Ishikawa (cell line): ENCODE measurements around the gene ABCD1.

Experiments used
- CEBPB ChIP-seq: IDR thresholded peaks from 2 replicates; pipeline ENCODE4 v1.6.1; 2012
- CREB1 ChIP-seq: IDR thresholded peaks from 2 replicates; pipeline ENCODE4 v1.6.1; 2012; ENCODE audit warnings: low read depth
- EGR1 ChIP-seq: IDR thresholded peaks from 2 replicates; pipeline ENCODE4 v1.6.1; 2012
- EP300 ChIP-seq: IDR thresholded peaks from 2 replicates; pipeline ENCODE4 v1.6.1; 2012; ENCODE audit warnings: borderline replicate concordance
- FOXM1 ChIP-seq: IDR thresholded peaks from 2 replicates; pipeline ENCODE4 v1.6.1; 2012; ENCODE audit warnings: low read depth, borderline replicate concordance
- NFIC ChIP-seq: IDR thresholded peaks from 2 replicates; pipeline ENCODE4 v1.6.1; 2012
- RAD21 ChIP-seq: IDR thresholded peaks from 2 replicates; pipeline ENCODE4 v1.6.1; 2012; ENCODE audit warnings: low read depth
- REST ChIP-seq: IDR thresholded peaks from 2 replicates; pipeline ENCODE4 v1.6.1; 2012; ENCODE audit warnings: low read depth, mild to moderate bottlenecking
- TAF1 ChIP-seq: IDR thresholded peaks from 2 replicates; pipeline ENCODE4 v1.6.1; 2012; ENCODE audit warnings: low read depth, mild to moderate bottlenecking
- TCF12 ChIP-seq: IDR thresholded peaks from 2 replicates; pipeline ENCODE4 v1.6.1; 2012; ENCODE audit warnings: low read depth
- TEAD4 ChIP-seq: IDR thresholded peaks from 2 replicates; pipeline ENCODE4 v1.6.1; 2012
- YY1 ChIP-seq: IDR thresholded peaks from 2 replicates; pipeline ENCODE4 v1.6.1; 2012; ENCODE audit warnings: low read depth
- ZBTB7A ChIP-seq: IDR thresholded peaks from 2 replicates; pipeline ENCODE4 v1.6.1; 2012; ENCODE audit warnings: low read depth
- TF ChIP-seq, protein P1 (sequence below): IDR thresholded peaks from 2 replicates; pipeline ENCODE4 v1.6.1; 2012
- TF ChIP-seq, protein P2 (sequence below): IDR thresholded peaks from 2 replicates; pipeline ENCODE4 v1.6.1; 2012

Gene ABCD1

GRCh38 chrX:153719238-153719637 is 5.4 kb upstream of the ABCD1 start:
- no peak for TF ChIP-seq RAD21
- no peak for TF ChIP-seq TAF1
- no peak for TF ChIP-seq TCF12
- TF ChIP-seq, protein P1, sequence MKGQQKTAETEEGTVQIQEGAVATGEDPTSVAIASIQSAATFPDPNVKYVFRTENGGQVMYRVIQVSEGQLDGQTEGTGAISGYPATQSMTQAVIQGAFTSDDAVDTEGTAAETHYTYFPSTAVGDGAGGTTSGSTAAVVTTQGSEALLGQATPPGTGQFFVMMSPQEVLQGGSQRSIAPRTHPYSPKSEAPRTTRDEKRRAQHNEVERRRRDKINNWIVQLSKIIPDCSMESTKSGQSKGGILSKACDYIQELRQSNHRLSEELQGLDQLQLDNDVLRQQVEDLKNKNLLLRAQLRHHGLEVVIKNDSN, result no peak
- TF ChIP-seq YY1, result no peak
- no peak for TF ChIP-seq EP300
- no peak for TF ChIP-seq CEBPB
- no peak for TF ChIP-seq NFIC
- TF ChIP-seq REST, result no peak
- TF ChIP-seq EGR1, result no peak
- no peak for TF ChIP-seq ZBTB7A
- TF ChIP-seq, protein P2, sequence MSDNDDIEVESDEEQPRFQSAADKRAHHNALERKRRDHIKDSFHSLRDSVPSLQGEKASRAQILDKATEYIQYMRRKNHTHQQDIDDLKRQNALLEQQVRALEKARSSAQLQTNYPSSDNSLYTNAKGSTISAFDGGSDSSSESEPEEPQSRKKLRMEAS, result no peak
- no peak for TF ChIP-seq CREB1
- no peak for TF ChIP-seq FOXM1

DNA sequence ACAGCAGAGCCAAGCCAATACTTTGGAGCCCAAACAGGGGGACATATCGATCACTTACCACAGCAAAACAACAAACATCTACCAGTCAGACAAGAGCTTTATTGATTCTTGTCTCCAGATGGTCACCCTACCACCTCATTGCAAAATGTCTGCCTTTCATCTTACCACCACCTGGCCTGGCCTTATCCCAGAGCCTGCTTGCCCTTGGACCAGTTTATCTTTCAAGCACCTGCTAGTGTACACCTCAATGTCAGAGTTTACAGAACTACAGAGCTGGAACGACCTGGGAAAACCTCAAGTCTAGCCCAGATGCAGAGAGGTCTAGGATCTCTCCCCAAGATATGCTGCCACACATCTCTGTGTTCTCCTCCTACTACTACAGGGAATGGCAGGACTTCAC is 5.0 kb upstream of the ABCD1 start:
- TF ChIP-seq, protein P1, result no peak
- TF ChIP-seq EP300 (no peak), NFIC (no peak), REST (no peak), CREB1 (no peak), TEAD4 (no peak), RAD21 (no peak), TCF12 (no peak), EGR1 (no peak), ZBTB7A (no peak), CEBPB (no peak), YY1 (no peak), FOXM1 (no peak), TAF1 (no peak)
- TF ChIP-seq, protein P2, result no peak

- TF ChIP-seq CREB1, result no peak
- TF ChIP-seq YY1, result no peak
- TF ChIP-seq EGR1, result no peak
- no peak for TF ChIP-seq ZBTB7A
These were observed 1.8 kb upstream of the ABCD1 start for GRCh38 chrX:153722704-153723350.

DNA sequence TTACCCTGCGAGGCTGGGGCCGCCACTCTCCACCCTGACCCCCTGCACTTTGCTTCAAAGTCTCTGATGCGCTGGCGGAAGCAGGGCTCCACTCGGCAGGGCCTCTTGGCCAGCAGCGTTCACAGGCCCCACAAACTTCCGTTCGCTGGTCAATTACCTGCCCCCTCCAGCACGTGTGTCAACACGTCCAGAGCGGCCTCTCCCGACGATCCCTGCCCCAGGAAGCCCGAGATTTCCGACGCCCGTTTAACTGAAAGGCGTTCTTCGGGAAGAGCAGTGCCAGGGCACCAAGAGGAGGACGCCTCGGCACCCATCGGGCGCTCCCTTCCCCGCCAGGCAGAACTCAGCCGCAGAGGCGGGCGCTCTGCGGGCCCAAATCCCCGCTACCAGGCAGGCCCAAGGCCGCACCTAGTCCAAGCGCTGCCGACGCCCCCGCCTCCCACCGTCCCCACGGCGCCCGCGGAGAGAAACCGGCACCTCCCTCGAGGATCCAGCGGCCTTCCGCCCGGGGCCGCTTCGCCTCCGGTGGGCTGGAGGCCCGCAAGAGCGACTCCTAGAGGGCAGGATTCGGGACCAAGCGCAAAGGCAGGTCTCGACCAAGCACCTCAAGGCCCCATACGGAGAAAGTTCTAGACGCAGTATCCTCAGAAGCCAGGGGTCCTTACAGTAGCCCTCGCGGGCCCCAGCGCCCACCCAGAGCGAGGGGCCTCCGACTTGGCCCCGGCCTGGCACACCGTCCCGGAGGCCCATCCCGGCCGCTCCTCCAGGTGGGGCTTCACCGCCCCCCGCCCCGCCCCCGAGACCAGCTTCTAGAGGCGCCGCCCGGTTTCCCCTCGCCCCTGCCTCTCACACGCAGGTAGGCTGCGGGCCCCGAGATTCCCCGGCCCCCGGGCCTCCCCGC is 1.1 kb upstream of the ABCD1 start:
- TF ChIP-seq, protein P2, result peak; percentile 66
- peak; percentile 43; the same call in 1 of the 2 replicates for TF ChIP-seq ZBTB7A
- TF ChIP-seq, protein P1, result no peak

- TF ChIP-seq, protein P1, result no peak
- 0 out of 2 replicates have a peak, but pooled peaks have one; percentile 20 for TF ChIP-seq ZBTB7A
- no peak for TF ChIP-seq EGR1
- TF ChIP-seq TEAD4, result no peak
- TF ChIP-seq RAD21, result no peak
- TF ChIP-seq, protein P2, result no peak
These were observed 579 bp downstream of the ABCD1 start for GRCh38 chrX:153725039-153725831.
